Activated naive CD4-positive, alpha-beta T cell treated with Interleukin-2 at 50 U/mL for 16 hours (primary cell): ENCODE measurements around the gene BCL11B.

Experiments
- DNase-seq: peaks from one replicate; pipeline ENCODE4 v3.0.0-alpha.2; 2020

BCL11B gene

DNA sequence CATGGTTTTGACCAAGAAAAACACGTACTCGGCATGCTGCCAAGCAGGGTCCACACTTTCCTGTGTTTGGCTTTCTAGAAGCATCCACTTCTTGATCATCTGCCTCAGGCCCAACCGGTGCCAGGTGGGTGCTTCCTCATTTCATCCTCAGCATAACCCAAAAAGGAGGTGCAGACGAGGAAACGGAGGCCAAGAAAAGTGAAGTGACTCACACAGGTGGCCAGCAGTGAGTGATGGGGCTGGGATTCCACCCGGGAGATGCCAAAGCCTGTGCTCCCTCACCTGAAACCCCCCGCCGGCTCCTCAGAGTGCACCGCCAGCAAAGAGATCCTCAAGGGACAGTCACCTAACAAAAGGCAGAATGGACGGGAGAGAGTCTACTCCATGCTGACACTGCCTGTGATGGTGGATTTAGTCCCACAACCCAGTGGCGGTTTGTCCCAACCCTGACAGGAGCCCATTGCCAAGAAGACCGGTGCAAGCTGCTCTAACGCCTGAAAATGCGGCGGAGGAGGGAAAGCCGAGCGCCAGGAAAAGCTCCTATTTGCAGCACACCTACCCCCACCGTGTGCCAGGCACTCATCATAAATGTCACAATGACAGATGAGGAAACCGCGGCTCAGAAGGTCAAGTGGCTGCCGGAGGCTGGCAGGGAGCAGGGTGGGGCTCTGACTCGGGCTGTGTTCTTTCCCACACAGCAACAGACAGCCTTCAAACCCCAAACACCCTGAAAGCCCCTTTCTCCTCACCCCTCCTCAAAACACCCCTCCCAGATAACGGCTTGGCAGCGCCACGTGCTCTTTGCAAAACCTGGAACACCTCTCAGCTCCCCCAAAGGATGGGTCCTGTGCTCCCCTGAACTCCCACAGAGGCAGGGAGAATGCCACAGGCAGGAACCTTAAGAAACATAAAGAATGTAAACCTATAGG is 18.8 kb downstream of the BCL11B start:
- DNase-seq = peak; percentile 57

DNA sequence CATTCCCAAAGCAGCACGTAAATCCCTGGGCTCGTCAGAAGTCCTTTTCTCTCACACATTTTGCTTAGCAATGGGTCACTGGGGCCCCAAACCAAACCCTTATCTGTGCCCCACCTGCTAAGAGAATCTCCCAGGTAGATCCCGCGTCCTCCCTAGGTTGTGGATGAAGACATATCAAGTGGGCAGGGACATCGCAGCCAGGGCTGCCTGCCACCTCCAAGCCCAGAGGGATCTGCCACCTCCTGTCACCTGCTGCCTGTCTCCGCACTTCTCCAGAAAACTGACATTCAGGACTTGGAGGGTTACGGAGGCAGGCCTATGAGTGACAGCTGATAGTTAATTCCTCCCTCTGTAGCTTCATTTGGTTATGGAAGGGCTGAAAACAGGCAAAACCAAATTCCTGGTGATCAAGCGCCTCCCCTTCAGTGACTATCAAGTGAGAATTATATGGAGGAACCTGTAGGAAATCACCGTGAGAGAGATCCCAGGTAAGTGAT is 19.5 kb downstream of the BCL11B start:
- no peak for DNase-seq

DNA sequence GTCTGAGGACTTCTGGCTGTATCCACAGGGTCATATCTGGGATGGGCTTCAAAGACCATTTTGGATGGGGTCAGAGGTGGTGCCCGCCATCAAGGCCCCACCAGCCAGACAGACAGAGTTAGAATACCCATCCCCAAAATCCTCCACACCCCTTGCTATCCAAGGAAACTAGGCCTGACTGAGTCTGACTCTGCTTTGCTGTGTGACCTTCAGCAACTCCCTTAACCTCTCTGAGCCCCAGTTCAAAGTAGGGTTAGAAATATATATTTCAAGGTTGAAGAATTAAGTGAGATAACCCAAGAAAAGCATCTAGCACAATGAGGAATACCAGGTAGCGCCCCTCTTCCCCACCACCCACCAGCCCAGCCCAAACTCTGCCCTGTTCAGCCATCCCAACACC is 20.3 kb downstream of the BCL11B start:
- DNase-seq = no peak

DNA sequence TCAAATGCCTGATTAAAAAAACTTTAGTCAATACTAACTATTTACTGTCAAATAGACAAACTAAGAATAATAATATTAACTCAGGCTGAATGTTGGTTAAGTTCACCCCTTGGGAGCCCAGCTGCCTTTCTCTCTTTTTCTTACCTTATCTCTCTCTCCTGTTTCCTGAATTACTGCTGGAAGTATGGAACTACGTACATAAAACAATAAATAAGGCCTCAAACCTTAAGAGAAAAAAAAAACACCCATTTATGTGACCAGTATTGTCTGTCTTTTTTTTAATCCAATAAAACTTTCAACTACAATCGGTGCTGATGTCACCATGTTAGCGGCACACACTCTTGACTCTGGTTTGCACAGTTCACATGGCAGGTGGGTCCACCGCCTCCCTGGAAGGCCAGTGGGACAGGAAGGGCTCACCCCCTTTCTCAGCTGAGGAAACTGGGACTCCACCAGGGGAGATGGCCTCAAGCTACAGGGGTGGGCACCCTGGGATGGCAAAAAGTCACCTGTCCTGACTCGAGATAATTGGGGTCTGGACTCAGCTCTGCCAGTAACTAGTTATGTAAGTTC is 21.3 kb downstream of the BCL11B start:
- no peak for DNase-seq

DNA sequence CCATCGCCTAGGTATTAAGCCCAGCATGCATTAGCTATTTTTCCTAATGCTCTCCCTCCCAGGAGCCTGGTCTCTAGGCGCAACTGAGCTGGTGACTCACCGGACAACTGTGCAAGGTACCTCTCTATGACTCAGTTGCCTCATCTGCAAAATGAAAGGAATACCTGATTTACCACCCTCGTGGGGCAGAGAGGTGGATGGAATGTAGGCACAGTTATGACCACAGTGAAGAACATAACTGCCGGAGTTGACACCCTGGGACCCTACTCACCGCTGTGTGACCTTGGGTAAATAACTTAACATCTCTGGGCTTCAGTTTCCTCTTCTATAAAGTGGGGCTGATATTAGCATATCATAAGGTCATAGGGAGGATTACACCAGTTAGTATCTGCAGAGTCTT is 22.6 kb downstream of the BCL11B start:
- no peak for DNase-seq

DNA sequence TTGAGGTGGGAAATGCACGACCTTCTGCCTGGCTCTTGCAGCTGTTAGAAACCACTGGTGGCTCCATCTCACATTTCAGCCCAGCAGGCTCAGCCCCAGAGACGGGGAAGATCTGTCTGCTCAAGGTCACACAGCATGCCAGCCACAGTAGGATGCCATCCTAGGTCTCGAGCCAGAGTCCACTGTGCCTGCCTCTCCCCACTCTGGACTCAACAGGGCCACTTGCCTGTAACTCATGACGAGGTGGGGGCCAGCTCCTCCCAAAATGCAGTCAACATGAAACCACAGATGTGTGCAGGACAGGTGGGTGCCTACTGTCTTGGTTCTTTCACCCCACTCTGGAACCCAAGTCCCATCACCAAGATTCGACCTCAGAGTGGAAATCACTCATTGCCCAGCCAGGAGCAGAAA is 23.2 kb downstream of the BCL11B start:
- no peak for DNase-seq

DNA sequence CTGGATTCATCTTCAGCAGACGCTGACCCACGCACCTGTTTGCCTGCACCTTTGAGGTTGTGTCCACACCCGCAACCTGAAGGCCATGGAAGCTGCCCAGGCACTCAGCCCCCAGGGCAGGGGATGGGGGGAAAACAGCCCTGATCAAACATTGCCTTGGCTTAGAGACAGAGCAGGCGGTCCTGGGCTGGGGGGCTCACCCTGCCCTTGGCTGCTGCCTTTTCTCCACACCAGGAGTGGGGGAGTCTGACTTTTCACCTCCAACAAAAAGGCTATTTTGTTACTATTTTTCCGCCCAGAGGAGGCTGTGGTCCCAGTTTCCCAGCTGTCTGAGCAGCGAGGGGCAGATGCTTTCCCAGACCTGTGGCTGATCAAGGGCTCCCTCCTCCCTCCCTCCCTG is 24.2 kb downstream of the BCL11B start:
- DNase-seq = no peak

DNA sequence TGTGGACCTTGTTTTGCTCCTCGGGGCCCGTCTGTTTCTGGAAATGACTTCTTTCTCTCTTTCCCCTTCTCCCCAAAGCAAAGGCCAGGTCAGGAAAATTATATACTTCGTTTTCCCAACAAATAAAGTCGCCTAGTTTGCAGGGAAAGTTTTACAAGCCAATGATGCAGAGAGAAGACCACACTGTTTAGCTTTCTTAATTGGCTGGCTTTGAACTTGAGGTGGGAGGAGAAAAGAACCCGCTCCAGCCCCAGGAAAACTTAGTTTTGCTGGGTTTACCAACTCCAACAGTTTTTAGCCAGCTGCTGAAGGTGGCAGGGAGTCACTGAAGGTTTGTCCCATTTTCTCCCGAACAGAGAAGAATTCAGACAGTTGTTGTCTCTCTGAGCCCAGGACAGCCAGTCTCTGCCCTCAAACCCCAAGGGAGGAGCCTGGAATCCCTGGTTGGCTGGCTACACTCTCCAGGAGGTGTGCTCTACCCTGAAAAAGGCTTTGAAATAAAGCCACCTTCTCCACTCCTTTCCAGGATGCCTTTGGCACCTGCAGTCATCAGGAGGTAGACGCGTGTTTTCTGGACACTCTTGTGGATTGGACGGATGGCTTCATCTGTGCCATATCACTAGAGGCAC is 24.8 kb downstream of the BCL11B start:
- DNase-seq = no peak

DNA sequence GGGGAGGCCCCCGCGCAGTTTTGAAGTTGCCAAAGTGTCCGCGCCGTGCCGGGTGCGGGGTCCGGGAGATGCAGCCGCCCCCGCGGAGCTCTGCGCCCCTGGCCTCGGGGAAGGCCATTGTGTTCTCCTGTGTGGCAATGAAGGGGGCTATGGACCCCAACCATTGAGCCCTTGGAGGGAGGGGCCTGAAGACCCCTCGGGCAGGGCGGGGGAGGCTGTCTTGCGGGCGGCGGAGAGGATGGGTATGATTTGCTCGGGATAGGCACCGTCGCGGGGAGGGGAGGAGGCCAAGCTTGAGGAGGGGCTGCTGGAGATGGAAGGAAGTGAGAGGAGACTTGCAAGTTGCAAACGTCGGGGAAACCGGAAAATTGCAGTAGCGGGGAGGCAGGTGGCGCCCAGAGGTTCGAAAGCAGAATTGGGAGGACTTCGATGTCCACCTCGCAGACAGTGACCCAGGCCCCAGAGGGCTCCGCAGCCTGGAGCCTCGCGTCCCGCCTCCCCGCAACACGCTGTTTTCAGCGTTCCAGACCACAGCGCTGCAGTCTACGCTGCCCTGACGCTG is 25.4 kb downstream of the BCL11B start:
- peak; percentile 49 for DNase-seq

DNA sequence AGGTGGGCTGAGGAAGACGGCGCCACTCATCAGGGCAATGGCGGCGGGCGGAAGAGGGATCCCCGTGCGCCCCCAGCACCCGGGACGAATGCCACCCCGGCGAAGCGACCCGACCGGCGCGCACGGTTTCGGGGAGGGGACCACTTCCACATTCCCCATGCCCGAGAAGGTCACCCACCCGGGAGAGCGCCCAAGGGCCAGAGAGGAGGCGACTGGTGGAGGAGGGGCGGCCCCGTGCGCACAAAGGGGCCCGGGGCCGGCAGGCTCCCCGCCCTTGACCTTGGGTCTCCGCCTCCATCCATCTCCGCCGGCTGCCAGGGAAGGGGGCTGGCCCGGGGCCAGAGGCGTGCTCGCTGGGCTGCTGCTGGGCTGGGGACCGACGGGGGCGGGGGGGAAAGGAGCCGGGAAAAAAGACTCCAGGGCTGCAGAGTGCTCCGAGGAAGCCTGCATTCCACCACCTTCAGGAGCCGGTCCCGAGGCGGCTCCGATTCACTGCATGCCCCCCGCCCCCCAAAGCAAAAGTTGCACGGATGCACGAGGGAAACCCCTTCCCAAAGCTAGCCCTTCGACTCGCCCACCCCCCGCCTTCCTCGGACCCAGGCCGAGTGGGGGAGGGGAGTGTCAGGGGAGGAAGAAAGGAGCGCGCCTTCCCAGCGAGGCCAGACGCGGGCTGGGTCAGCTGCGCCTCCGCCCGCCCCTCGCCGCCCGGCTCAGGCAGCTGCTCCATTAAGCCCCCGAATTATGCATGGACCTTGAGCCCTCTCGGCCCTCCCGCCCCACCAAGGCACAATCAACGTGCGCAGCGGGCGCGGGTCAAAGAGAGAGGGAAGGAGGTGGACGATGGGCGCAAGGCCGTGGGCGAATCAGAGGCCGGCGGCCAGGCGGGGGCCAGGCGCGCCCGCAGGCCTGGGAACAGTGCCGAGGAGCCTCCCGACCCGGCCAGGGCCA is 26.2 kb downstream of the BCL11B start:
- DNase-seq = no peak

DNA sequence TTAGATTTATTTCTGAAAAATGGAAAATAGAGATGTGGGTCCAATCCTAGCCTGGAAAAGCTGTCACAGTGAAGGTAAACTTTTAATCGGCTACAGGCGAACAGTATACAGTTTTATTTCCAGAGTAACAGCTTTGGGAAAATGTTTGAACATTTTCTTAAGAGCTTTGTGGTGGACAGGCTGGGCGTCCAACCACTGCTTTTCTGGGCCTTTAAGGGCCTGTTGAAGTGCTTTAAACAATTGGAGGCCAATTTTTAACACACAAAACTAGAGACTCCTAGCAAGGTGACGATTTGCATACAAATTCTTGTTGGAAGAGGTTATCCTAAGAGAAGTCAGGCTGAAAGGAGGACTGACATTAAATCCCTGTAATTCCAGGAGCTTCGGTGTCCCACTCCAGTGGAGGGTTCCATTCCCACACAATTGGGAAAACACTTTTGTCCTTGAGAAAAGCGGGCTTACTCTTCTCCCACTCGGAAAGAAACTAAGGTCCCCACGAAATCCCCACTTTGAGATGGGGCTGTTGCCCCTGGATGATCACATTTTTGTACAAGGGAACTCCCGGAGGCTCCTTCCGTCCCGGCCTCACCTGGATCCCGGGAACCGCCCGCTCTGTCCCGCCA is 26.9 kb downstream of the BCL11B start:
- DNase-seq = no peak

DNA sequence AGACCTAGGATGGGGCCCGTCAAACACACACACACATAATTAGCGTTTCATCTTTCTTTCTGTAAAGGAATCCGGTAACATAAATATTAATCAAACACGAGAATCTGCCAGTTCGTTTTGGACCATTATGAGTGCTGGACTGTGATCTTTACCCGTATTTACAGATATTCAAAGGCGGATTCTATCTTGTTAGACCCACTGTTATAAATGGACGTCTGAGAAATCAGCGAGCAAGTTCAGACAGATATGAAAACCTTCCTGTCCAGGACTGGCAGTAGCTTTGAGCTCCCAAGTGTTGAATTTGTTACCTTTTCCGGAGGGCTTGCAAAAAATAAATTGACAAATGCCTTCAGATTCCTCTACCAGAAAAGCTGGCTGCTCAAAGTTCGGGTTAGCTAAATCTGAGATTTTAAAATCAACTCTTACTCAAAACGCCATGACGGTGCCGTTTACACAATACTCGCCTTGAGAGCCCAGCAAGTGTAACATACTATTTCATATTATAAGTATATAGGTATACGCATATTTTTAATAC is 27.6 kb downstream of the BCL11B start:
- no peak for DNase-seq

DNA sequence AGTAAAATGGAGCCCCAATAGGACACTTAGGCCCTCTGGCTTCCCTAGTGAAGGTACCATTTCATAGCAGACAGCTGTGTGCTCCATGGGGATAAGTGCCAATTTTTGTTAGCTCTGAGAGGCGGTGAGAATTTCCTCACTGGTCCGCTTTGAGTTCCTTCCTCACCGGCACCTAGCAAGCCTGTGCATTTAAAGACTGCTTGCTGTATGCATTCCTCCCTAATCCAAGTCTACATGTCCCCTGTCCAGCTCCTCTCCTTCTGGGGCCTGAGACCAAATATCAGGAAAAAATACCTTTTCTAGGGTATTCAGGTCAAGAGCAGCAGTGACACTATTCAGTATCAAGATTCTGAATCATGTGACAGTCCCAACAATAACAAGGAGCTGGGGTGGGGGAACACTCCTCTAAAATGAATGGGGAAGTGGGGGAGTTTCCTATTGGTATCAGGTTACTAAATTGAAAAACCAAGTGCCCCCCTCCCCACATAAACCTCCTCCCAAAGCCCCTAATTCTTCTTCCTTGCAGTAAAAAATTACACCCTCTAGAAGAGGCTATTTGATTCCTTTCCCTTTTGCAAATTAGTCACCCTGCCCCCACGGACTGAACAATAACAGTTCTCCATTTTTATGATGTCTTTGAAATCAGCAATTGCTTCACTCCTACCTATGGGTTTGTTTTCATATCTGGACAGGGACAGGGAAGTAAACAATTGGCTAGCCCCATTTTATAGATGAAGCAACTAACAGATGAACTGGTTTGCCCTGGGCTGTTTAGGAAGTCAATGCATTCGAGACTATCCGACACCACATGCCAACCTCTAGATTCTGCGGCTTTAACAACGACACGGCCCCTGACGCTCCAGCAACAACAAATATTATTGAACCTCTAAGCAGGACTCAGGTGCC is 28.9 kb downstream of the BCL11B start:
- DNase-seq = no peak

DNA sequence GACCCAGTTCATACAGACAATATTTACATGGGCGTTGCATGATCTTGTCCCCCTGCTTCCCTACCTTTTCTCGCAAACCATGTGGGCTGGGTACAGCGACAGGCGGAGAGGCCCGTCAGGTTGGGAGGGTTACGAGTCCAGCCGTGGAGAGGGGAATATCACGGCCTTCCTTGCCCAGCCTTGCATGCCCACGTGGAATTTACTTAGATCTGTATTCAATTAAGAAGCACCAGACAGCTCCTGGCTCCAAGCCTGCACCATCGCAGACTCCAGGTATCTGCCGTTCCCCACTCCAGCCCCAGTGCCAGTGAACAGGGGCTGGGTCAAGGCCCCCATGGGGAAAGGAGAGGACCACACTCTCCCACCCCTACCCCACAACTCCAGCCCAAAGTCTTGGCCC is 29.8 kb downstream of the BCL11B start:
- DNase-seq = no peak

DNA sequence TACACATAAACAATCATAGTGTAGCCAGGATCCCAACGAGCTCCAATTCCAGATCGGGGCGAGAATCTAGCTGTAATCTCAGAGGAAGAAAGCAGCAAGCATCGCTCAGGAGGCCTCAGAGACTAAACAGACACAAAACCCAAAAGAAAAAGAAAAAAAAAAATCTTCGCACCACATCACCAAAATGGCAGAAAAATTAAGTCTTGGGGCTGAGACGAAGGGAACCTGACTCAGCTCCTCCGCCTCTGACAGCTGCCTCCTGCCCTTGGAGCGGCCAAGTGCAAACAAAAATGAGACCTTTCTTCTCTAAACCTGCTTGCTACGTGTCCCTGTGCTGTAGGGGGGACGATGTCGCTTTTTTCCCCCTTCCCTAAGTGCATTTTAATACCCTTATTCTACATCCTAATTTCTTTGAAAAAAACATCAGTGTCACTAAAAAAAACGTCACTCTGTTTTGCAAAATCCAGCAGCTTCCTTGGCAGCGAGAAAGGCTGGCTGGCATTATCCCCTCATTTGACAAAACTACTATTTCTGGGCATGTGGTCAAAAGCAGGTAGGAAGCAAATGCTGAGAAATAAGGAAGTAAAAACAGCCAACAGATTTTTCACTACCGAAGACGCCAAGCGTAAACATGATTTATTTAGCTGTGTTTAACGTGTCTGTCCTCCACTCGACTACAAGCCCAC is 30.5 kb downstream of the BCL11B start:
- DNase-seq = peak; percentile 61

DNA sequence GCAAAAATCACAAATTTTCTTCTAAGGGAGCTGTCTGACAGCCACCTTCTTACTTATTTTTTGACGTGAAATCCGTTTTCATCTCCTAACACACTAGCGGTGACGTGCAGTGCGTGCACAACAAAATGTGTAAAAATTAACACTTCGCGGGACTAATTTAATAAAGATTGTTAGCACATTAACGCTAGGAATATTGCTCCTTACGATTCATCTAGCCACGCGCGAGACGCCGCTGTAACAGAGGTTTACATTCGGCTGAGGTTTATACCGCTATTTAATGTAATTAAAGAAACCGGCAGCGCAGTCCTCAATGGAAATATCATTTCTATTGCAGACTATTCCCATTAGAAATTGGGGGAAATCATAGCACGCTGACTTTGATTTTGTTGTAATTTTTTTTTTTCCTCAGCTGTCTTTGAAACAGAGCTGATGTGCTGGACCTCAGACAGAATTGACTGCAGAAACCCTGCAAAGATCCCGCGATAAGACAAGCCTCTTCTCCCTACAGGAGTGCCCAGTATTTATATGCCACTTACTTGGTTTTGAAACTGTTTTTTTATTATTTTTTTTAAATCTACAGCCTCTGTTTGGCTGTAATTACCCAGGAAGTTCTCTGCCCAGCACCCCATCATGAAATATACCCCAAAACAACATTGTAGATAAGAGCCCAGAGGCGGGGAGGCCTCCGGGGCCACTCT is 31.2 kb downstream of the BCL11B start:
- no peak for DNase-seq

DNA sequence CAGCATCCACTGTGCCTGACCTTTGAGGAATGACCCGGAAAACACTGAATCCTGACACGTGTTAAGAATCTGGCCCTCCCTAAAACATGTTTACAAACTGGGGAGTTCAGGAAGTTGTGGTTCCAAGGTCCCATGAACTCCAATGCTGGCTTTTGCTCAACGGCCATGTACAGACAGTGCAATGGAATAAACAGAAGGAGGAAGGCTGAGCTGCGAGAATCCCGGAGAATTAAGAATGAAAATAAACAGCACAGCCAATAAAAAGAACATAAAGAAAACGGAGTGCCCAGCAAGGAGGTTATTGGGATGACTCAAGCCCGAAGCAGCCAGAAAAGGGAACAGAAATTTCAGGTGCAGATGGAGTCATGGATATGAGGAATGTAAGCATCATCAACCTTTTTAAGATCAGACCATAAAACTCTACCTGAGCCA is 32.3 kb downstream of the BCL11B start:
- no peak for DNase-seq

DNA sequence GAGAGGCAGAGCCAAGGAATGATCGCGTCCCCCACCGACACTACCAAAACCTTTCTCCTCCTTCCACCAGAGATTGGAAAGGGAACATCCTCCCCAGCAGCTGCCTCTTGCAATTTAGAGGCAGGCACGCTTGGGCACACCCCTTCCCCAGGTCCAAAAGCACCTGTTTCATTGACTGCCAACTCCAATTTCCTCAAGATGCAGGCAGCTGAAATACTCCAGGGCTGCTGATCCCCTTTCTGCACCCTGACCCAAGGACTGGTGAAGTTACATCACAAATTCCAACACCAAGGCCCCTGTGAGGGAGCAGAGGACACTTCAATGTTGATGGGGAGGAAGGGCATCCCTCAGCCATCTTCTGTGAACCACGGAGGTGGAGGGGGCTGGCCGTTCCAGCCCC is 33.8 kb downstream of the BCL11B start:
- no peak for DNase-seq

DNA sequence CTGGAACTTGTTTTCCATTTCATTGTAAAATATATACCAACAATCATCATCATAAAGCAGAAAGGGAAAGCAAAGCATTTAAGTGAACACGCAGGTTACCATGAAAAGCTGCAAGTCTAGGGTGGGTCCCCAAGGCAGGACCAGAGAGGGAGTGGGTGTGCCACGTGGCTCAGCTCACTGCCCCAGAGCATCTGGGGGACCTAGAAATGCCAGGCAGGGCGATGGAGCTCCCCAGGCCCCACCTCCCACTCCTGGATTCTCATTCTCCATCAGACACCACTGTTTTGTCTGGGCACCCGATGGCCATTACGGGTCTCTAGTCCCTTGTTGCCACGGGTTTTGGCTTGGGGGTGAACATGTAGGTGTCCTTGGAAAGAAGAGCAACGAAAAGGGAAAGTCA is 34.7 kb downstream of the BCL11B start:
- no peak for DNase-seq
